Osteocyte (in vitro differentiated cells): ENCODE measurements around the gene PORCN. TPM values are rescaled to one million over a fixed set of nuclear protein-coding genes. Genes with fewer than 3 reads are reported as not detected.

ENCODE experiments used
- DNase-seq: peaks from one replicate; pipeline ENCODE4 v3.0.0; 2021; ENCODE audit warnings: mixed read lengths; ENCODE audit not compliant: unreplicated experiment; ENCODE audit errors: extremely low spot score
- H3K27ac Mint-ChIP-seq: one replicate; pipeline ENCODE4 v1.8.0; 2021; ENCODE audit warnings: mild to moderate bottlenecking, mixed read lengths; ENCODE audit not compliant: unreplicated experiment
- H3K27me3 Mint-ChIP-seq: one replicate; pipeline ENCODE4 v1.8.0; 2021; ENCODE audit warnings: mixed read lengths; ENCODE audit not compliant: unreplicated experiment
- H3K36me3 Mint-ChIP-seq: one replicate; pipeline ENCODE4 v1.8.0; 2021; ENCODE audit warnings: mixed read lengths; ENCODE audit not compliant: unreplicated experiment
- H3K4me1 Mint-ChIP-seq: one replicate; pipeline ENCODE4 v1.8.0; 2021; ENCODE audit warnings: mixed read lengths; ENCODE audit not compliant: unreplicated experiment
- H3K4me3 Mint-ChIP-seq: one replicate; pipeline ENCODE4 v1.8.0; 2021; ENCODE audit warnings: mild to moderate bottlenecking, moderate library complexity, mixed read lengths; ENCODE audit not compliant: unreplicated experiment
- H3K9me3 Mint-ChIP-seq: one replicate; pipeline ENCODE4 v1.8.0; 2021; ENCODE audit warnings: mixed read lengths; ENCODE audit not compliant: unreplicated experiment
- CTCF ChIP-seq: fragments of 200-600 bp; sonication (generic); IDR thresholded peaks from 2 replicates; pipeline ENCODE4 v1.5.0; 2021; ENCODE audit warnings: antibody characterized with exemption, mild to moderate bottlenecking, moderate library complexity
- total RNA-seq: library from RNA; stranded (reverse); gene quantifications from 2 replicates; pipeline ENCODE4 v1.2.1, GENCODE V29; 2021

The PORCN gene
- total RNA-seq, 1 donor from 2014 or later: 20.2 TPM

GRCh38 chrX:48530736-48531135 lies 21.9 kb downstream of the PORCN start:
- H3K9me3 Mint-ChIP-seq: no peaks in the 10 kb centered on the region
- peak overlapping the region; percentile 27 for H3K27ac Mint-ChIP-seq
- TF ChIP-seq CTCF: no peak
- no peak overlapping the region for H3K4me3 Mint-ChIP-seq
- H3K27me3 Mint-ChIP-seq: no peaks in the 10 kb centered on the region
- peaks cover 5% of the 10 kb centered on the region for H3K36me3 Mint-ChIP-seq
- DNase-seq: no peak
- H3K4me1 Mint-ChIP-seq: peaks cover 8% of the 10 kb centered on the region

GRCh38 chrX:48531358-48531959 lies 22.7 kb downstream of the PORCN start:
- H3K27me3 Mint-ChIP-seq: no peaks in the 10 kb centered on the region
- no peak for DNase-seq
- H3K36me3 Mint-ChIP-seq: peaks cover 5% of the 10 kb centered on the region
- no peaks in the 10 kb centered on the region for H3K9me3 Mint-ChIP-seq
- H3K27ac Mint-ChIP-seq: peak overlapping the region; percentile 83
- peaks cover 8% of the 10 kb centered on the region for H3K4me1 Mint-ChIP-seq
- H3K4me3 Mint-ChIP-seq: no peak overlapping the region
- no peak for TF ChIP-seq CTCF

- Mint-ChIP-seq H3K4me3 (no peak overlapping the region), H3K27ac (peak overlapping the region; percentile 83), H3K27me3 (no peaks in the 10 kb centered on the region), H3K36me3 (peaks cover 5% of the 10 kb centered on the region), H3K9me3 (no peaks in the 10 kb centered on the region), H3K4me1 (peaks cover 8% of the 10 kb centered on the region)
- TF ChIP-seq CTCF: no peak
- DNase-seq: no peak
Measured at GRCh38 chrX:48532161-48532560, 23.4 kb downstream of the PORCN start.

GRCh38 chrX:48533165-48533564 lies 24.4 kb downstream of the PORCN start:
- peaks cover 2% of the 10 kb centered on the region for H3K36me3 Mint-ChIP-seq
- DNase-seq: no peak
- no peak for TF ChIP-seq CTCF
- no peak overlapping the region for H3K27ac Mint-ChIP-seq
- H3K27me3 Mint-ChIP-seq: no peaks in the 10 kb centered on the region
- H3K4me1 Mint-ChIP-seq: peaks cover 8% of the 10 kb centered on the region
- no peak overlapping the region for H3K4me3 Mint-ChIP-seq
- H3K9me3 Mint-ChIP-seq: no peaks in the 10 kb centered on the region

GRCh38 chrX:48538641-48539344 lies 30.0 kb downstream of the PORCN start:
- H3K9me3 Mint-ChIP-seq: peaks cover 8% of the 10 kb centered on the region

More at GRCh38 chrX:48538641-48539344, 30.0 kb downstream of the PORCN start:
- DNase-seq: no peak
- H3K4me3 Mint-ChIP-seq: peak overlapping the region; percentile 85
- TF ChIP-seq CTCF: no peak
- H3K27me3 Mint-ChIP-seq: no peaks in the 10 kb centered on the region
- H3K36me3 Mint-ChIP-seq: peaks cover 6% of the 10 kb centered on the region
- H3K4me1 Mint-ChIP-seq: peaks cover 13% of the 10 kb centered on the region
- peak overlapping the region; percentile 89 for H3K27ac Mint-ChIP-seq
